Activated CD4-positive, alpha-beta T cell treated with anti-CD3 and anti-CD28 coated beads, Interleukin-2, amount 50 U/mL, for 24 hours (primary cell): Measurements from ENCODE around the gene C5AR2.
"Not testable (repeated sequence)": the region's sequence is repeated elsewhere in the genome, so short reads cannot be mapped to it uniquely, and the experiment has no call there.

Experiments used
- DNase-seq, 2 donors: peaks; one replicate each; pipeline ENCODE4 v3.0.0-alpha.2; 2020; ENCODE audit warnings: low read depth in 1 of 2, low spot score in 1 of 2

The C5AR2 gene

GRCh38 chr19:47383890-47384289 lies 51.9 kb downstream of the C5AR2 start:
- not testable (repeated sequence) for DNase-seq

- not testable (repeated sequence) for DNase-seq
These were observed 52.6 kb downstream of the C5AR2 start for GRCh38 chr19:47384533-47384932.

- not testable (repeated sequence) for DNase-seq
These were observed 54.6 kb downstream of the C5AR2 start for GRCh38 chr19:47386582-47386981.

GRCh38 chr19:47387623-47388022 lies 55.6 kb downstream of the C5AR2 start:
- not testable (repeated sequence) for DNase-seq

GRCh38 chr19:47388721-47389120 lies 56.7 kb downstream of the C5AR2 start:
- DNase-seq, result not testable (repeated sequence)

- no peak for DNase-seq
These were observed 57.2 kb downstream of the C5AR2 start for GRCh38 chr19:47389150-47389556.

- DNase-seq, result no peak
These were observed 58.8 kb downstream of the C5AR2 start for GRCh38 chr19:47390533-47391488.

GRCh38 chr19:47391510-47392223 lies 59.7 kb downstream of the C5AR2 start:
- DNase-seq, result peak; percentile 72 to 78
